Spleen (tissue), 11 donors: ENCODE results near the gene C3orf18. TPM values are rescaled to one million over a fixed set of nuclear protein-coding genes. Genes with fewer than 3 reads are reported as not detected.

Experiments used
- DNase-seq: peaks from one replicate; pipeline ENCODE4 v3.0.0-alpha.2; 2020
- H3K27ac ChIP-seq, 8 donors: fragments of 200-600 bp; sonication (generic) in 7 of 8; 1 replicate in 4 of 8; 2 replicates in 4 of 8; pipeline versions ENCODE4 v1.5.0 to v1.8.0; 2016 to 2021; ENCODE audit warnings: inconsistent platforms in 4 of 8, mild to moderate bottlenecking in 4 of 8, moderate library complexity in 1 of 8
- H3K27me3 ChIP-seq, 7 donors: fragments of 200-600 bp; sonication (generic) in 6 of 7; replicated peaks in 1 of 7; 1 replicate in 4 of 7; 2 replicates in 3 of 7; pipeline versions ENCODE4 v1.5.0 to v1.8.0; 2016 to 2021; ENCODE audit warnings: inconsistent platforms in 3 of 7, mild to moderate bottlenecking in 1 of 7
- H3K36me3 ChIP-seq, 6 donors: fragments of 200-600 bp; sonication (generic) in 5 of 6; 1 replicate in 4 of 6; 2 replicates in 2 of 6; pipeline versions ENCODE4 v1.5.0 to v1.8.0; 2016 to 2021; ENCODE audit warnings: inconsistent platforms in 2 of 6
- H3K4me1 ChIP-seq, 6 donors: fragments of 200-600 bp; sonication (generic) in 5 of 6; 1 replicate in 3 of 6; 2 replicates in 3 of 6; pipeline versions ENCODE4 v1.5.0 to v1.8.0; 2016 to 2021; ENCODE audit warnings: inconsistent platforms in 3 of 6
- H3K4me3 ChIP-seq, 8 donors: fragments of 200-600 bp; sonication (generic) in 7 of 8; 1 replicate in 4 of 8; 2 replicates in 4 of 8; pipeline versions ENCODE4 v1.5.0 to v1.8.0; 2016 to 2021; ENCODE audit warnings: inconsistent platforms in 4 of 8, mild to moderate bottlenecking in 4 of 8, moderate library complexity in 2 of 8
- H3K9me3 ChIP-seq, 8 donors: fragments of 200-600 bp; sonication (generic) in 7 of 8; 1 replicate in 4 of 8; 2 replicates in 4 of 8; pipeline versions ENCODE4 v1.5.0 to v1.8.0; 2016 to 2021; ENCODE audit warnings: inconsistent platforms in 4 of 8
- CTCF ChIP-seq, 11 experiments: fragments of 200-600 bp in 7 of 11; fragments of 450-650 bp in 4 of 11; sonication (generic) in 4 of 11; IDR thresholded peaks in 8 of 11; conservative IDR thresholded peaks in 3 of 11; 1 replicate in 7 of 11; 2 replicates in 4 of 11; pipeline versions ENCODE4 v1.4.0 to v1.8.0; 2016 to 2021; ENCODE audit warnings: antibody characterized with exemption in 11 of 11, inconsistent platforms in 4 of 11, mild to moderate bottlenecking in 1 of 11
- POLR2A ChIP-seq, 3 donors: fragments of 450-650 bp; IDR thresholded peaks; one replicate each; pipeline ENCODE4 v1.5.1; 2017; ENCODE audit warnings: antibody characterized with exemption in 3 of 3, mild to moderate bottlenecking in 1 of 3
- POLR2AphosphoS5 ChIP-seq, 3 donors: sonication (generic); formaldehyde crosslinking; IDR thresholded peaks; one replicate each; pipeline ENCODE4 v1.5.1; 2017; ENCODE audit warnings: antibody characterized with exemption in 3 of 3
- WGBS, 5 donors: extraction: QIAGEN DNeasy Blood & Tissue Kit in 3 of 5; methylation state at CpG; one replicate each; pipeline versions ENCODE4 v1.1.5 to v1.1.7; 2013 to 2018; 5-methylcytosine and 5-hydroxymethylcytosine counted together
- intact Hi-C: fragments of 100-400 bp; cut with DNase I; formaldehyde crosslinking; loops from one replicate; pipeline ENCODE4 v1.15.0; 2023; ENCODE audit warnings: low total_unique reads
- polyA plus RNA-seq, 3 donors: library from polyadenylated mRNA; stranded (reverse); fragments of 200-250 nt; gene quantifications; one replicate each; pipeline ENCODE4 v1.2.1, GENCODE V29; 2013
- total RNA-seq, 7 donors: library from RNA; depleted of rRNA in 3 of 7; stranded (reverse); fragments of >200 nt in 3 of 7; fragmentation: NEBNext Ultra II Directional in 4 of 7; extraction: Animal tissue kit (Norgen Biotek cat#: 25700) in 4 of 7; gene quantifications; one replicate each; pipeline versions ENCODE4 v1.1.0 to v1.2.1, GENCODE V29; 2016 to 2021
- donor health status: healthy with polysubstance abuse.
- donor health status: DM: no; HTN: no; CAD: no; lungs with moderate emphysema.
- donor health status: DM: no; HTN: no; CAD: no.
- donor health status: Bipolar disorder and iron deficiency.
- donor health status: healthy.
- donor health status: DM: no; HTN: no; CAD: no.
- donor health status: DM: yes; HTN: yes; CAD: no.

C3orf18 gene
- total and polyA plus RNA-seq, 10 donors, result 2.3 to 12.2 (median 5.1) TPM

GRCh38 chr3:50606596-50606995 is 39.0 kb upstream of the C3orf18 start:
- peaks cover 0 to 58% (median 32%) of the 10 kb centered on the region in 6 donors for H3K36me3 ChIP-seq

GRCh38 chr3:50605901-50606326 is 38.4 kb upstream of the C3orf18 start:
- TF ChIP-seq CTCF (IDR thresholded peaks at IDR 0.05 in 8 of 11, conservative IDR thresholded peaks at IDR 0.05 in 3 of 11) (no peak), POLR2A (IDR thresholded peaks at IDR 0.05) (no peak), POLR2AphosphoS5 (IDR thresholded peaks at IDR 0.05) (no peak)
- WGBS, 5 donors, result 64 to 81% (median 67%) methylated on average over 5 of the region's 5 CpGs
- peak overlapping the region in 1 of 8 donors; percentile 79 for H3K4me3 ChIP-seq

More at GRCh38 chr3:50606596-50606995, 39.0 kb upstream of the C3orf18 start:
- intact Hi-C loops, result no loop called here
- Histone ChIP-seq H3K27me3 (no peaks in the 10 kb centered on the region), H3K27ac (peak overlapping the region in 6 of 8 donors; percentile 1 to 93 (median 91)), H3K4me1 (peaks cover 38 to 100% (median 95%) of the 10 kb centered on the region in 6 donors), H3K9me3 (no peaks in the 10 kb centered on the region), H3K4me3 (peak overlapping the region in 2 of 8 donors; percentile 70 to 79)
- TF ChIP-seq POLR2AphosphoS5 (IDR thresholded peaks at IDR 0.05) (peak in 1 of 3 donors; percentile 8), CTCF (IDR thresholded peaks at IDR 0.05 in 8 of 11, conservative IDR thresholded peaks at IDR 0.05 in 3 of 11) (no peak)
- DNase-seq, result no peak
- WGBS, 5 donors, result 28 to 45% (median 37%) methylated on average over 4 to 6 of the region's 6 CpGs

GRCh38 chr3:50604628-50605588 is 37.4 kb upstream of the C3orf18 start:
- peak; percentile 89 for DNase-seq
- Histone ChIP-seq H3K36me3 (peaks cover 0 to 58% (median 32%) of the 10 kb centered on the region in 6 donors), H3K9me3 (no peaks in the 10 kb centered on the region), H3K27ac (peak overlapping the region; percentile 19 to 93 (median 64)), H3K27me3 (no peaks in the 10 kb centered on the region), H3K4me3 (no peak overlapping the region), H3K4me1 (peaks cover 43 to 100% (median 98%) of the 10 kb centered on the region in 6 donors)
- intact Hi-C loops, result no loop called here
- TF ChIP-seq POLR2A (IDR thresholded peaks at IDR 0.05) (no peak), CTCF (IDR thresholded peaks at IDR 0.05 in 8 of 11, conservative IDR thresholded peaks at IDR 0.05 in 3 of 11) (no peak), POLR2AphosphoS5 (IDR thresholded peaks at IDR 0.05) (peak; percentile 33 to 78 (median 63))
- whole genome bisulfite sequencing, 5 donors, result 60 to 74% (median 63%) methylated on average over 14 of the region's 14 CpGs

More at GRCh38 chr3:50605901-50606326, 38.4 kb upstream of the C3orf18 start:
- peak overlapping the region in 6 of 8 donors; percentile 24 to 93 (median 91) for H3K27ac ChIP-seq
- no peaks in the 10 kb centered on the region for H3K9me3 ChIP-seq
- no peaks in the 10 kb centered on the region for H3K27me3 ChIP-seq
- peaks cover 0 to 58% (median 32%) of the 10 kb centered on the region in 6 donors for H3K36me3 ChIP-seq
- no peak for DNase-seq
- intact Hi-C loops, result no loop called here
- H3K4me1 ChIP-seq, result peaks cover 42 to 100% (median 98%) of the 10 kb centered on the region in 6 donors
